Ovary (tissue), 9 donors: ENCODE measurements around the gene PCDH15. TPM values are rescaled to one million over a fixed set of nuclear protein-coding genes. Genes with fewer than 3 reads are reported as not detected.

ENCODE experiments used
- DNase-seq, 5 donors: peaks; one replicate each; pipeline ENCODE4 v3.0.0-alpha.2; 2019 to 2020
- H3K27ac ChIP-seq, 2 donors: fragments of 200-600 bp; one replicate each; pipeline versions ENCODE4 v1.5.1 to v1.8.0; 2019 to 2022
- H3K27me3 ChIP-seq: fragments of 200-600 bp; one replicate; pipeline ENCODE4 v1.8.0; 2022
- H3K36me3 ChIP-seq: fragments of 200-600 bp; sonication (generic); one replicate; pipeline ENCODE4 v1.5.1; 2019
- H3K4me1 ChIP-seq: one replicate; pipeline ENCODE4 v1.8.1; 2013; ENCODE audit warnings: mild to moderate bottlenecking, moderate library complexity; ENCODE audit not compliant: insufficient read depth
- H3K4me3 ChIP-seq: fragments of 200-600 bp; sonication (generic); one replicate; pipeline ENCODE4 v1.5.1; 2017
- H3K9me3 ChIP-seq, 2 donors: fragments of 200-600 bp in 1 of 2; sonication (generic) in 1 of 2; one replicate each; pipeline versions ENCODE4 v1.5.1 to v1.8.1; 2013 to 2019; ENCODE audit warnings: mild to moderate bottlenecking in 1 of 2, moderate library complexity in 1 of 2
- CTCF ChIP-seq, 3 donors: fragments of 450-650 bp in 2 of 3; fragments of 200-600 bp in 1 of 3; IDR thresholded peaks; one replicate each; pipeline versions ENCODE4 v1.5.1 to v1.8.0; 2016 to 2022; ENCODE audit warnings: antibody characterized with exemption in 3 of 3, mild to moderate bottlenecking in 1 of 3
- EP300 ChIP-seq: sonication (generic); formaldehyde crosslinking; IDR thresholded peaks from one replicate; pipeline ENCODE4 v1.6.1; 2017; ENCODE audit warnings: antibody characterized with exemption
- POLR2A ChIP-seq: fragments of 450-650 bp; IDR thresholded peaks from one replicate; pipeline ENCODE4 v1.6.1; 2017; ENCODE audit warnings: antibody characterized with exemption, mild to moderate bottlenecking, moderate library complexity
- WGBS, 3 donors: extraction: QIAGEN DNeasy Blood & Tissue Kit in 1 of 3; methylation state at CpG; one replicate each; pipeline versions ENCODE4 v1.1.5 to v1.1.7; 2013 to 2017; 5-methylcytosine and 5-hydroxymethylcytosine counted together
- intact Hi-C, 4 donors: fragments of 100-400 bp; cut with DNase I; formaldehyde crosslinking; loops; one replicate each; pipeline versions ENCODE4 v1.11.0 to v1.15.1; 2022 to 2023
- polyA plus RNA-seq, 2 donors: library from polyadenylated mRNA; stranded (reverse); fragments of 200-250 nt in 1 of 2; fragments of 350-450 nt in 1 of 2; fragmentation: Illumina TruSeq in 1 of 2; extraction: RNeasy Lipid Tissue Mini Kit (QIAGEN cat#74804) in 1 of 2; gene quantifications; one replicate each; pipeline ENCODE4 v1.2.3, GENCODE V29; 2013 to 2014
- total RNA-seq, 7 donors: library from RNA; depleted of rRNA in 2 of 7; stranded (reverse); fragments of >200 nt in 2 of 7; fragmentation: NEBNext Ultra II Directional in 3 of 7; extraction: Animal tissue kit (Norgen Biotek cat#: 25700) in 3 of 7; gene quantifications; one replicate each; pipeline versions ENCODE4 v1.1.0 to v1.2.4, GENCODE V29; 2016 to 2023
- donor health status: DM: no; HTN: no; CAD: no; lungs with moderate emphysema.
- donor health status: DM: no; HTN: no; CAD: no.
- donor health status: Bipolar disorder and iron deficiency.
- donor health status: DM: yes; HTN: yes; CAD: no.
- donor health status: DM: no; HTN: no; CAD: no.
- donor health status: DM: yes; HTN: yes; CAD: no.

PCDH15 gene
- total and polyA plus RNA-seq, 9 donors: 0.02 to 0.34 TPM; not detected in 7

GRCh38 chr10:53909791-53910190 lies 891.2 kb downstream of the PCDH15 start:
- no peak for DNase-seq
- no peaks in the 10 kb centered on the region for H3K27me3 ChIP-seq
- no peak overlapping the region for H3K27ac ChIP-seq
- no peaks in the 10 kb centered on the region for H3K36me3 ChIP-seq
- H3K4me3 ChIP-seq: no peak overlapping the region
- intact Hi-C loops: no loop called here
- TF ChIP-seq POLR2A (no peak), EP300 (no peak)
- 76 to 85% (median 80%) methylated on average over 5 of the region's 5 CpGs for WGBS, 3 donors
- H3K9me3 ChIP-seq: no peaks in the 10 kb centered on the region
- H3K4me1 ChIP-seq: no peaks in the 10 kb centered on the region

GRCh38 chr10:53904506-53905241 lies 896.4 kb downstream of the PCDH15 start:
- Histone ChIP-seq H3K9me3 (no peaks in the 10 kb centered on the region), H3K36me3 (no peaks in the 10 kb centered on the region), H3K4me1 (no peaks in the 10 kb centered on the region), H3K27ac (no peak overlapping the region), H3K27me3 (no peaks in the 10 kb centered on the region), H3K4me3 (no peak overlapping the region)
- intact Hi-C loops: no loop called here
- no peak for DNase-seq
- 89 to 96% (median 91%) methylated on average over 7 of the region's 7 CpGs for WGBS, 3 donors
- no peak for TF ChIP-seq CTCF (IDR thresholded peaks at IDR 0.05)

- Histone ChIP-seq H3K27me3 (no peaks in the 10 kb centered on the region), H3K9me3 (no peaks in the 10 kb centered on the region), H3K36me3 (no peaks in the 10 kb centered on the region), H3K4me3 (no peak overlapping the region), H3K4me1 (no peaks in the 10 kb centered on the region), H3K27ac (no peak overlapping the region)
- TF ChIP-seq CTCF (IDR thresholded peaks at IDR 0.05): no peak
- TF ChIP-seq EP300: no peak
- no peak for TF ChIP-seq POLR2A
- DNase-seq: no peak
- WGBS, 3 donors: 70 to 83% (median 75%) methylated on average over 1 of the region's 1 CpG
- intact Hi-C loops: no loop called here
These were observed 897.3 kb downstream of the PCDH15 start for GRCh38 chr10:53903756-53904155.

- H3K4me3 ChIP-seq: no peak overlapping the region
- no peaks in the 10 kb centered on the region for H3K4me1 ChIP-seq
These were observed 901.4 kb downstream of the PCDH15 start for GRCh38 chr10:53899463-53900160.

More at GRCh38 chr10:53899463-53900160, 901.4 kb downstream of the PCDH15 start:
- no peak overlapping the region for H3K27ac ChIP-seq
- no peaks in the 10 kb centered on the region for H3K36me3 ChIP-seq
- no peak for DNase-seq
- WGBS, 3 donors: 3 to 11% (median 7%) methylated on average over 5 of the region's 5 CpGs
- intact Hi-C loops: loop anchor here in 1 of 4 donors (5.0 kb wide), 1 partner anchor 313 kb away; no protein-coding TSS in a partner anchor
- TF ChIP-seq EP300 (no peak), POLR2A (no peak), CTCF (IDR thresholded peaks at IDR 0.05) (no peak)
- H3K9me3 ChIP-seq: no peaks in the 10 kb centered on the region
- H3K27me3 ChIP-seq: no peaks in the 10 kb centered on the region
